Measurements from ENCODE around the gene INPP5D.
"Not testable (repeated sequence)": the region's sequence is repeated elsewhere in the genome, so short reads cannot be mapped to it uniquely, and the experiment has no call there.

The INPP5D gene

GRCh38 chr2:233059797-233060500, at the start of gene INPP5D:
INPP5D (plus strand) TSS chr2:233060342; CDS start chr2:233060479, 137 bp downstream.
- no peak for DNase-seq

- DNase-seq: no peak
Measured at GRCh38 chr2:233010569-233011267, 49.4 kb upstream of the INPP5D start.

- DNase-seq: no peak
Measured at GRCh38 chr2:233011268-233011650, 48.9 kb upstream of the INPP5D start.

- DNase-seq: no peak
Measured at GRCh38 chr2:233011702-233012131, 48.4 kb upstream of the INPP5D start.

GRCh38 chr2:233012301-233012971, 47.7 kb upstream of the INPP5D start:
- no peak for DNase-seq

GRCh38 chr2:233013027-233013461, 47.1 kb upstream of the INPP5D start, which contains the start of gene NGEF:
NGEF (minus strand) TSS chr2:233013256; CDS start chr2:232974890, 38,366 bp downstream.
- DNase-seq: no peak

DNA sequence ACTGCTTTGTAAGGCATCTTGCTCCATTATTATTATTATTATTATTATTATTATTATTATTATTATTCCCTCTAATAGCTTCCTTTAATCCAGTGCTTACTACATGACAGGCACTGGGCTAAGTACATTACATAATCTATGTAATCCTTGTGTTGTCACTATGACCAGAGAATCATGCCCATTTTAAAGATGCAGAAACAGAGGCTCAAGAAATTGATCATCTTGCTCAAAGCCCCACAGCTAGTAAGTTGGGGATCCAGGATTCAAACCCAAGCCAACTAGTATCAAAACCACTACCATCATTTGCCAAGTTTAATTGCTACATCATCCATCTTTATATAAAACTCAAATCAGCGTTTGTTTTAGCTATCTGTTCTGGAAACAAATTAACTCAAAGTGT, 46.5 kb upstream of the INPP5D start:
- DNase-seq: no peak

GRCh38 chr2:233015019-233015645, 45.0 kb upstream of the INPP5D start:
- DNase-seq: no peak

DNA sequence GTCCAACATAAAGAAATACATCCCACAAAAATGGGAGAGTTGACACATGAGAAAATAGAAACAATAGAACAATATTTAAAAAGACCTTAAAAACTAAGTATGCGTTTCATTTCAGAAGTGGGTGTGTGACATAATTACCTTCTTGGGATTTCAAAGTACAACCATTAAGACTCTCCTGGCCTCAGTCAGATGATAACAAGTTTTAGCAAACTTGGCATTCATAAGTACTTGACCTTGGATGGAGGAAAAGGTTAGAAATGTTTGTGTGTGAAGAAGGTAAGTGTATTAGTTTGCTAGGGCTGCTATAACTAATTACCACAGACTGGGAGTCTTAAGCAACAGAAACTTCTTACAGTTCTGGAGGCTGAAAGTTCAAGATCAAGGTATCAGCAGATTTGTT, 42.2 kb upstream of the INPP5D start:
- no peak for DNase-seq

GRCh38 chr2:233019610-233020009, 40.5 kb upstream of the INPP5D start:
- DNase-seq: not testable (repeated sequence)

- no peak for DNase-seq
Measured at GRCh38 chr2:233020454-233020853, 39.7 kb upstream of the INPP5D start.

DNA sequence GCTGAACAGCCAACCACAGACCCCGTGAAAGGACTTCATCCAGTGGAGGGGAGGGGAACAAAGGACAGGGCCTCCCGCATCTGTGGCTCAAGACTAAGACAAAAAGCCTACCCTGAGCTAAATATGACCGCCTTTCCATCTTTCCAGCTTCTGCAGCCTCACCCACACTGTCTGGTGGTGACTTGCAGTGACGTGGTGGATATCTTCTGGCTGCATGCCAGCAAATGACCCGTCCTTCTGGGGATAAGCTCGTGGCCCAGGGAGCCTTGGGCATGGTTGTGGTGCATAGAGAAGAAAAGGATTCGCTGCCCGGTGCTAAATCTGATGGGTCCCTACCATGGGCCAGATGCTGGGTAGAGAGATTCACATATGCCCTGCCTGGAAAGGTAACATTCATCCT, 38.4 kb upstream of the INPP5D start:
- DNase-seq: no peak

DNA sequence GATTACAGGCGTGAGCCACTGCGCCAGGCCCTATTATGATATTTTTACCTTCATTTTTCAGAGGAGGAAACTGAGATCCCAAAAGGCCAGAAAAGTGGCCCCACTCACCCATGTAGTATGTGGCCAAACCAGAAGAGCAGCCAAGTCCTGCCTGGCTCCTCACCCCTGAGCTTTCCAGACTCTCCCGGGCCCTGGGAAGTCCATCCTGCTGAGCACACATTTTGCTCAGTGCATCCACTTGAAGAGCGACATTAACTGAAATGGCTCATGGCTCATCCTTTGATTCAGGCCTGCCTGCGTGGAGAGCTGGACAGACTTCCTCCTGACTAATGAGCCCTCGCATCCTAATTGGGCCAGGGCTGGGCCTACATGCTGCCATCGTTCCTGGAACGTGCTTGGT, 37.6 kb upstream of the INPP5D start:
- no peak for DNase-seq

GRCh38 chr2:233023007-233023760, 37.0 kb upstream of the INPP5D start:
- no peak for DNase-seq

- DNase-seq: no peak
Measured at GRCh38 chr2:233023761-233024410, 36.3 kb upstream of the INPP5D start.

DNA sequence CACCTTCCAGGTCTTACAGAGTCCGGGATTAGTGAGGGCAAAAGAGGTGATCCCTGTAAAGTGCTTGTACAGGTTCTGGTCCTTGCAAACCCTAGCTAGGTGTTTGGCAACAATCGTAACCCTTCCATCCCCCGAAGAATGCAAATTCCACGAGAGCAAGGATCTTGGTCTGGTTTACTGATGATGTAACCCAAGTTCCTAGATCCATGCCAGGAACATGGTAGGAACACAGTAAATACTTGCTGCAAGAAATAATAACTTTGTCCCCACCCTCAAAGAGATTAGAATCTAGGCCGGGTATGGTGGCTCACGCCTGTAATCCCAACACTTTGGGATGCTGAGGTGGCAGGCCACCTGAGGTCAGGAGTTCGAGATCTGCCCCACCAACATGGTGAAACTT, 34.4 kb upstream of the INPP5D start:
- DNase-seq: no peak

DNA sequence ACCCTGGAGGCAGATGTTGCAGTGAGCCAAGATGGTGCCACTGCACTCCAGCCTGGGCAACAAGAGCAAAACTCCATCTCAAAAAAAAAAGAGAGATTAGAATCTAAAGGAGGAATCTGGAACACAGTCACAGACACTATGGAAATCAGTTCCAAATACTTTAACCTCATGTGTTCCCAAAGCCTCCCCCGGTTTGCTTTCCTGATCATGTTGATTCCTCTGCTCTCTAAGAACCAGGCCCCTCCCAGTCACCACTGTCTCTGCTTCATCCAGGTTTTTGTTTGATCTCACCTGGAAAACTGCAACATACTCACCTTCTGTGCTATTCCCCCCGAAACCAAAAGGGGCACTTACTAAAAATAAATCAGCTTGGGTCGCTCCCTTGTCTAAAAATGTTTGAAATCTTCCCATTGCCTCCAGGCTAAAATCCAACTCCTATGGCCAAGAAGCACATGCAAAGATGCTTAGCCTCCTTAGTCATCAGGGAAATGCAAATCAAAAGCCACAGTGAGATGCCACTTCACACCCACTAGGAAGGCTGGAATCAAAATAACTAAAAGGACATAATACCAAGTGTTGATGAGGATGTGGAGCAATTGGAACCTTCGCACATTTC, 33.8 kb upstream of the INPP5D start:
- DNase-seq: no peak

- DNase-seq: no peak
Measured at GRCh38 chr2:233029321-233029720, 30.8 kb upstream of the INPP5D start.

DNA sequence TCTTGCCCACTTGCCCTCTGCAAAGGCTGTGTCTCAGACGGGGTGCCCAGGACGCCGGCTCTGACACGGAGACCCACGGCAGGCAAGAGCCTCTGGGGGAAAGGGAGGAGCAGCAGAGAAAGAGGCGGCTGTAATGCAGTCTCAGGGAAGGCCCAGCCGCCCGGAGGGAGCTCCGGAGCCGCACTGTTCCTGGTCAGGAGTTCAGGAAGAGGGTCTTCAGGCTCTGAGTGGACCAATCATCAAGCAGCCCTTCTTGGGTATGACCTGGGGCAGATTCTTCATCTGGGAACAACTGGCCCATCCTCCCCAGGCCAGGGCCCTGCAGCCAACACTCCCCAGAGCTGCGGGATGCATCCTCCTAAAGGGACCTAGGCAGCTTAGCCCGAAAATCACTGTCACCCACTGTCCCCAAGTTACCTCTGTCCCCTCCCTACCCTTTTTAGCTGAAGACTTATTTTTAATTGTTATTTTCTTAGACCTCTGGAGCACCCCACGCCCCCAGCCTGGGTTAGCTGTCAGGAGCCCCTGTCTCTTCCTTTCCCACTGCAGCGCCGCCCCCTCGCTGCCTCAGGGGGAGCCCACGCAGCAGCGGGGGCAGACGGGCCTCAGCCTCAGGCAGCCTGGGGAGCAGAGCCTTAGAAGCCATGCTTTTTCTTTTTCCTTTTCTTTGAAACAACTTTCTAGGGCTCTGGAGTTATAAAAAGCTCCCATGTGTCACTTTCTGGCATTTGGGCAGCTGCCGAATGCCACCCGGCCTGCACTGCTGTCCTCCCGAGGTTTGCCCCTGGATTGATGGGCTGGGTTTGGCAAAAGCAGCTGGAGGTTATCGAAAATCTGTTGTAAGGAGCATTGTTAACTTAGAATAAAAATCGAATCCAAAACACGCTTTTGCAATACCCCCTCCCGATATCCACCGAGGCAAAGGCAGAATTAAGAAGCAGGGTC, 28.3 kb upstream of the INPP5D start:
- DNase-seq: no peak

DNA sequence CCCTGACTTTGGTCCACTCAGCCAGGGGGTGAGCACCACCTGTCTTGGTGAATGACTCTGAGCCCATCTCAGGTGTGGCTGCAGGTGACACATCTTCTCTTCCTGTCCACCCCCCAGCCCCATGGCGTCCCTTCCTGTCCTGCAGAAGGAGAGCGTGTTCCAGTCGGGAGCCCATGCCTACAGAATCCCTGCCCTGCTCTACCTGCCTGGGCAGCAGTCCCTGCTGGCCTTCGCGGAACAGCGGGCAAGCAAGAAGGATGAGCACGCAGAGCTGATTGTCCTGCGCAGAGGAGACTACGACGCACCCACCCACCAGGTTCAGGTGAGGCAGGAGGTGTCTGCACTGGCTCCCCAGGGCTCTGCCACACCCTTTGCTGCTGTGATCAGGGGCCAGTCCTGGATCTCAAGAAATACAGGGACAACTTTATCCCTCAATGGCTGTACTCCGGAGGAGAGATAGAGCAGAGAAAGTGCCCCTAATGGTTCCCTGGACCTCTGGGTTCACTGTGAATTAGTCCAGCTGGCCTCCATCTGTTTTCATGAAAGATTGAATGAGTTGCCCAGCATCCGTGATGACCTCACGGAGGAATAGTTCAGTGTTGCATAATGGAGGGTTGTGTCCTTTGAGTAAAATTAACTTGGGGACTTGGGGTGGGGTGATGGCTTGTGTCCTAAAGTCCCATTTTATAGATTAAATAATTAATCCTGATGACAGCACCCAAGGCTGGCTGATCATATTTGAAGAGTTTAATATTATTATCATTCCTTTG, 27.4 kb upstream of the INPP5D start, which contains the start of gene NEU2:
NEU2 (plus strand) TSS at position 122 of the 770 bp plus-strand sequence; CDS start at position 122, 0 bp downstream.
- DNase-seq: no peak

Data from 8988T (cell line).